GM21528 (cell line): ENCODE measurements around the gene PTGR3.
A peak's percentile ranks its signal among the peaks of the same experiment; 100 is the strongest.
"Not testable (repeated sequence)": the region's sequence is repeated elsewhere in the genome, so short reads cannot be mapped to it uniquely, and the experiment has no call there.

Experiments used
- ATAC-seq: cut with Tn5 transposase; IDR thresholded peaks from one replicate; pipeline ENCODE4 v1.9.1; 2021; ENCODE audit warnings: mild to moderate bottlenecking, moderate library complexity; ENCODE audit not compliant: unreplicated experiment, low FRiP score

PTGR3 gene

DNA sequence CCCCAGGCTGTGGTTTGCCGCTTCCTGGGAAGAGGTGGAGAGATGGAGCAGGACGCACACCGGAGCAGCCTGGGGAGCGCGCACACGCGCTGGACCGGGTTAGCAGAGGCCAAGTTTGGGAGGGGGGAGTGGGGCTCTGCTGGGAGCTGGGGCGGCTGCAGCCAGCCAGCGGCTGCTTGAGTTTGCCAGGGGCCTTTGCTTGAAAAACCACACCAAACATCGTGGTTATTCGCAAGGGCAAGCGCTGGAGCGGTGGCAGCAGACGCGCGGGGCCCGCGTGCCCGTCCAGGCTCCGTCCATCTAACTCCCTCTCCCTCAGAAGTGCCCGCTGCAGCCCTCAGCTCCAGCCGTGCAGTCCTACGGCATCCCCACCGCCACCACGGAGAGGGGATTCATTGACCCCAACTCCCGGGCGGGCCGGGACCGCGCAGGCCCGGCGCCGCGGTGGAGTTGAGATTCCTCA lies 4.6 kb downstream of the PTGR3 start:
- no peak for ATAC-seq

- no peak for ATAC-seq
Measured at GRCh38 chr18:75203416-75204268, 5.3 kb downstream of the PTGR3 start.

DNA sequence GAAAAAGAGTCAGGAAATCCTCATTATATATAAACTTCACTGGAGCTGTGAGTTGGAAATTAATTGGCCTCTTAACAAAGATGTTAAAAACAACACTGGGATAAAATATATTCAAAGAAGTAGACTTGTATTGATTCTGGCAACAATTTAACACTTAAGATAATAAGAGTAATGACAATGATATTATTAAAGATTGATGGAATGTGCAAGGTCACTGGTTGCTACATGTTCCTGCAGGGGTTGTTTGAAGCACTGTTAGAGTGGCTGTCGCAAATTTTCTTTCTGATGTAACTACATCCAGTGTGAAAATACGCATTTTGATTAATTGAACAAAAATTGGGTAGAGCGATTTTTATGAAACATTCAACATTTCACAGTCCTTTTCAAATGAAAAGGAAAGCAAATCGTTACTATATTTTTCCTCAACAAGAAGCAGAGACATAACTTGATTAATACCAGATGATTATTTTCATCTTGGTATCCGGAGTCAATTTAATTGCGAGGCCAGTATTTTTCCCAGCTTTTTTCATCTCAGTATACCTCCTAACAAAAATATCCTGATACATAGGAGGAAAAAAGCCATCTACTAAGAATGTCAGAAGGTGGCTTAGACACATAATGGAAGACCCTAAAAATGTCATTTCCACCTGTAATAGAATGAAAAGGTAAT lies 6.1 kb downstream of the PTGR3 start:
- ATAC-seq, result no peak

- no peak for ATAC-seq
Measured at GRCh38 chr18:75201282-75202270, 7.4 kb downstream of the PTGR3 start.

GRCh38 chr18:75200605-75201280 lies 8.2 kb downstream of the PTGR3 start:
- ATAC-seq, result no peak

DNA sequence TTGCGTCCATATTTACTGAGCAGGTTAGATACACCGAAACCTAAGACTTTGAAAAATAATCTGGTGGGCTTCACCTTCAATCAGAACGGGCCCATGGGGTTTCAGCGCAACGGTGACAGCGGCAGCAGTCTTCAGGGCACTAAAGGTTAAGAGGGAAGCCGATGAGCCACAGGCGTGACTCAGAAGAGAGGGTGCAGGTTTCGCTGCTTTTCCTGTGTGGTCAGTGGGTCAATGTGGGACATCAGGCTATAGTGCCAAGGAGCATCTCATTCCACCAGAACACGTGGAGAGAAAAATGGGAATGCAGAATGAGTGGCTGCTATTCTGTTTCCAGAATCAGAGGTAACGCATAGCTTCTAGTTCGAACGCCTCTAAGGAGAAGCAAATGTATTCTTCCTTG lies 8.9 kb downstream of the PTGR3 start:
- no peak for ATAC-seq

GRCh38 chr18:75199327-75199726 lies 9.6 kb downstream of the PTGR3 start:
- no peak for ATAC-seq

DNA sequence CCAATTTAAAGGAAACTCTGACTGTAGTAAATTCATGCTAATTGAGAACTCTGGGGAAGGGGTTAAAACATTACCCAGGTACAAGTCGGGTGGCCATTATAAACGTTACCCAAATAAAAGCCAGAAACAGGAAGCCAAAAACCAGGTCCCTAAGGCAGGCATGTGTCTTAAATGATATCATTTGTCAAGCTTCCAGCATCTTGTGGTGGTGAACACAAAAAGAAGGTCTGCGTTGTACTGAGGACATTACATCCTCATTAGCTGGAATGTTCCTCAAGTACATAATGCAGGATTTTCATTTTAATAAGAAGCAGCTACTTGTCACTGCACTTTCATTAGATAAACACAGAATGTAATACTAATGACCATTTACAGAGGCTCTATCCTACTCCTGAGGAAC lies 10.9 kb downstream of the PTGR3 start:
- no peak for ATAC-seq

DNA sequence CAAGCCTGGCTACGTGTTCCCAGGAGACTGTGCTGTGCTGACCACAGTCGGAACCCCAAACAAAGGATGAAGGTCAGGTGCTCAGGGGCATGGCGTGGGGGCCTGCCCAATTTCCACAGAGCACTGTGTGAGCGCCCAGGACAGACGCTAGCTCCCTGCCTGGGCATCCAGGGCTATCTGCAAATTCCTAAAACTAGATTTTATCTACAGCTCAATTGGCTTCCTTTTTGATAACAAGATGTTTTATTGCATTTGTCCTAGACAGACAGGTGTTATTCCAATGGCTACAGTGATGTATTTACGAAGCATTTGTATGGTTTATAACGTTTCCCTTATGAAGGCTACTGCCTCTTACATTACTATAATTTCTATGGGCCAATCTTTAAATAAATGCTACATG lies 16.0 kb downstream of the PTGR3 start:
- no peak for ATAC-seq

- no peak for ATAC-seq
Measured at GRCh38 chr18:75189696-75190095, 19.2 kb downstream of the PTGR3 start.

DNA sequence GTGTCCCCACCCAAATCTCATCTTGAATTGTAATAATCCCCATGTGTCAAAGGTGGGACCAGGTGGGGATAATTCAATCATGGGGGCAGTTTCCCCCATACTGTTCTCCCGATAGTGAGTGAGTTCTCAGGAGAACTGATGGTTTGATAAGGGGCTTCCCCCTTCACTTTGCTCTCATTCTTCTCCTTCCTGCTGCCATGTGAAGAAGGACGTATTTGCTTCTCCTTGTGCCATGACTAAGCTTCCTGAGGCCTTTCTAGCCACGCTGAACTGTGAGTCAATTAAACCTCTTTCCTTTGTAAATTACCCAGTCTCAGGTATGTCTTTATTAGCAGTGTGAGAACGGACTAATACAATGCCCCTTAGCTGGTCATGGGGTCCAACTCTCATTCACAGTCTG lies 21.2 kb downstream of the PTGR3 start:
- ATAC-seq, result not testable (repeated sequence)

DNA sequence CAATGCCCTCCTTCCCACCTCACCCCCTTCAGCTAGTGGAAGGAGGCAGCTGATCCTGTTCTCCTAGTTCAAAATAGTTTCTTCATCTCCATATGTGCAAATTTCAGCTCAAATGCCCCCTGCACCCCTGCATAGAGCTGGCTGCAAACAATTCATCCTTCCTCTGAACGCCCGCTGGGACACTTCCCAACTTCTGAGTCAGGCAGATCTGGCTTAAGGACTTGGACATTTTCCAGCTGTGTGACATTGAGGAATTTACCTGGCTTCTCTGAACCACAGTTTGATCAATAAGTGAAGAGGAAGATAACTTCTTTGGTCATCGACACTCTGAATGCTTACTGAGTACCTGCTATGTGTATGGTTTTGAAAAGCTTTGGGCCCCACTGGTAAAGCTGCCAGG lies 23.5 kb downstream of the PTGR3 start:
- no peak for ATAC-seq

- no peak for ATAC-seq
Measured at GRCh38 chr18:75183973-75184493, 24.9 kb downstream of the PTGR3 start.

DNA sequence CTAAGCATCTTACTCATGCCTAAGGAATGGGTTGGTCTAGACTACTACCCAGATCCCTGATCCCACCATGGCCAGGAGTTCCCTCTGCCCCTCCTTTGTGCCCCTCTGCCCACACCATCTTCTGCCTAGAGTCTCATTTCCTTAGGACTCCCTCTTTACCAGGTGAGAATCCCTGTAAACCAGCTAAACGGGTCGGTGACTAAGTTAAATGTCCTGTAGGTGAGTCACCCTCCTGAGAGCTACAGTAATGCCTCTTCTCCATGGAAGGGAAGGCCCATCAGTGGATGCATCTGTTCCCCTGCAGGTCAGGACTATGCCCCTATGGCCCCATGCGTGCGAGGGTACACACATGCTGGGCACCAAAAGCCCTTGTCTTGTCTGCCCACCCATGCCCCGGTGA lies 25.4 kb downstream of the PTGR3 start:
- no peak for ATAC-seq

DNA sequence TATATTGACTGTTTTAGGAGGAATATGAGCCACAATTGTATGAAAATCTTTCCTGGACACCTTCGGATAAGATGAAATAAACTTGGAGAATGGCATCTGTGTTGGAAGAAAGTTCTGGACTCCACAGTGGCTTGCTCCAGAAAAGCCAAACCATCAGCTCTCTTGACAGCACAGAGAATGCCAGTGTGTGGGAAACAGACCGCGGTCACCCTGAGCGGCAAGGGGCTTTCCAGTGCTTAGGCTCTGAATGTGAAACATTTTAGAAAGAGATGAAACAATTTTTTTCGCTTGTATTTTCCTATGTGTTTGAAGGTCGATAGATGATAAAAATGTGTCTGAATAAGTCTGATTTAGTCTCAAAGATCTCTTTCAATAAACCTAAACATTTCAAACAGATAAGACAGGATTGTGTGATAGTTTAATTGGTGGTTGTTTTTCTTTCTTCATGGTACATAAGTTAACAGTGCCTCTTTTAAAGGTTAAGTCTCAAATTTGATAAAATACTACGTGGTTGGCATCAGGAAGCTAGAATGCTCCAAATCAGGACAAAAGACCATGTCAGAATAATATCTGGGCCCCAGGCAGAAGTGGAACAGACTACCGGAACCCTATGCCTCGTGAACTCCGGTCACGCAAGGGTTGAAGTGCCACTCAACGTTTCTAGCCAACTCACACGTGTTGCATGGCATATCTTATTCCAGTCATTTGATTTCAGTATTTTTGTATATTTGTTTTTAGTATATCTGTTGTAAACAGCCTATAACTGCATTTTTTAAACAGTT lies 28.9 kb downstream of the PTGR3 start:
- ATAC-seq, result no peak

- ATAC-seq, result no peak
Measured at GRCh38 chr18:75178376-75178775, 30.6 kb downstream of the PTGR3 start.

GRCh38 chr18:75176849-75177248 lies 32.1 kb downstream of the PTGR3 start:
- no peak for ATAC-seq

- ATAC-seq, result no peak
Measured at GRCh38 chr18:75173738-75174137, 35.2 kb downstream of the PTGR3 start.

DNA sequence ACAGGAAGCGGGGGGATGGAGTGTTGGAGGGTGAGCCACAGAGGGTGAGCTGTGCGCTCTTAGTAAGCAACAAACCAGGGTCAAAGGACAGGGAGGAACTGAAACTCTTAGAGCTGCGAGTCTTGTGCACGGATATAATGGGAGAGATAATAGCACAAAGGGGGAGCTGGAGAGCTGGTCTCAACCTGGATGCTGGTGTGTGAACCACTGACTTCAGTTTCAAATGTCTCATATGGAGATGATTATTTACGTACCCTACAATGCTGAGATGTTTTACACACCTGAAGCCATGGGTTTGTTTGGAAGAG lies 35.9 kb downstream of the PTGR3 start:
- ATAC-seq, result peak; percentile 98
